Pancreas (tissue), 10 donors: ENCODE data around the gene ACSS1. TPM values are rescaled to one million over a fixed set of nuclear protein-coding genes. Genes with fewer than 3 reads are reported as not detected.
A peak's percentile ranks its signal among the peaks of the same experiment; 100 is the strongest.

Source experiments
- ATAC-seq, 4 donors: fragments of 200-7000 bp; cut with Tn5 transposase; one replicate each; pipeline versions ENCODE4 v1.8.0 to v1.9.1; 2020; ENCODE audit warnings: mild to moderate bottlenecking in 4 of 4, moderate library complexity in 4 of 4
- DNase-seq, 6 donors: peaks; one replicate each; pipeline ENCODE4 v3.0.0-alpha.2; 2020
- FAIRE-seq: peaks from 2 replicates; lab custom pipeline; 2012; peaks lifted over from hg19 to GRCh38; lab: Jason Lieb, UNC
- H3K27ac ChIP-seq, 4 donors: fragments of 200-600 bp; sonication (generic); 1 replicate in 3 of 4; 2 replicates in 1 of 4; pipeline versions ENCODE4 v1.5.0 to v1.8.0; 2020
- H3K27me3 ChIP-seq, 4 donors: fragments of 200-600 bp; one replicate each; pipeline ENCODE4 v1.8.0; 2021
- H3K36me3 ChIP-seq, 3 donors: fragments of 200-600 bp; sonication (generic) in 1 of 3; one replicate each; pipeline versions ENCODE4 v1.5.0 to v1.8.0; 2020 to 2021
- H3K4me1 ChIP-seq, 3 donors: fragments of 200-600 bp; one replicate each; pipeline ENCODE4 v1.8.0; 2021
- H3K4me3 ChIP-seq, 4 donors: fragments of 200-600 bp; sonication (generic) in 2 of 4; one replicate each; pipeline versions ENCODE4 v1.5.0 to v1.8.0; 2020 to 2021
- H3K9me3 ChIP-seq, 4 donors: fragments of 200-600 bp; one replicate each; pipeline ENCODE4 v1.8.0; 2021
- CTCF ChIP-seq, 4 donors: fragments of 200-600 bp; sonication (generic) in 3 of 4; IDR thresholded peaks; one replicate each; pipeline versions ENCODE4 v1.5.0 to v1.8.0; 2021; ENCODE audit warnings: antibody characterized with exemption in 4 of 4
- WGBS, 2 donors: extraction: QIAGEN DNeasy Blood & Tissue Kit; methylation state at CpG; one replicate each; pipeline ENCODE4 v1.1.7; 2013; 5-methylcytosine and 5-hydroxymethylcytosine counted together
- intact Hi-C, 3 donors: fragments of 100-400 bp; cut with DNase I; formaldehyde crosslinking; loops; one replicate each; pipeline versions ENCODE4 v1.11.1 to v1.14.2; 2022
- polyA plus RNA-seq, 2 donors: library from polyadenylated mRNA; stranded (reverse); fragments of 200-250 nt; gene quantifications; one replicate each; pipeline ENCODE4 v1.2.3, GENCODE V29; 2013
- total RNA-seq, 6 donors: library from RNA; stranded (reverse); fragmentation: NEBNext Ultra II Directional in 4 of 6; extraction: Animal tissue kit (Norgen Biotek cat#: 25700) in 4 of 6; gene quantifications; one replicate each; pipeline versions ENCODE4 v1.2.1 to v1.2.4, GENCODE V29; 2021 to 2023
- donor health status: healthy with polysubstance abuse.
- donor health status: DM: no; HTN: no; CAD: no; lungs with moderate emphysema.
- donor health status: DM: no; HTN: no; CAD: no.
- donor health status: control.
- donor health status: control.
- donor health status: Bipolar disorder and iron deficiency.
- donor health status: DM: yes; HTN: yes; CAD: no.
- donor health status: DM: no; HTN: no; CAD: no.
- donor health status: DM: no; HTN: no; CAD: no.
- donor health status: DM: yes; HTN: yes; CAD: no.

The ACSS1 gene
- total and polyA plus RNA-seq, 8 donors = 30.4 to 47.2 (median 36.0) TPM

GRCh38 chr20:25090492-25091429 lies 32.8 kb upstream of the ACSS1 start:
- no peak overlapping the region for H3K4me3 ChIP-seq
- H3K27ac ChIP-seq = no peak overlapping the region
- intact Hi-C loops = no loop called here
- 55 to 61% methylated on average over 14 of the region's 14 CpGs for WGBS, 2 donors
- no peaks in the 10 kb centered on the region for H3K36me3 ChIP-seq
- peaks cover 0 to 1% (median 0%) of the 10 kb centered on the region in 4 donors for H3K27me3 ChIP-seq
- ATAC-seq (peak in 3 of 4 donors; percentile 20 to 41 (median 35)), FAIRE-seq (no peak), DNase-seq (no peak)
- no peaks in the 10 kb centered on the region for H3K4me1 ChIP-seq
- TF ChIP-seq CTCF (IDR thresholded peaks at IDR 0.05) = no peak
- no peaks in the 10 kb centered on the region for H3K9me3 ChIP-seq

GRCh38 chr20:25089662-25090061 lies 31.7 kb upstream of the ACSS1 start:
- Histone ChIP-seq H3K27me3 (peaks cover 0 to 4% (median 0%) of the 10 kb centered on the region in 4 donors), H3K9me3 (no peaks in the 10 kb centered on the region), H3K27ac (no peak overlapping the region), H3K4me3 (no peak overlapping the region), H3K4me1 (peaks cover 0 to 3% (median under 1%) of the 10 kb centered on the region in 3 donors), H3K36me3 (no peaks in the 10 kb centered on the region)
- no peak for ATAC-seq
- TF ChIP-seq CTCF (IDR thresholded peaks at IDR 0.05) = no peak
- no peak for DNase-seq
- no peak for FAIRE-seq
- WGBS, 2 donors = 90 to 93% methylated on average over 12 of the region's 12 CpGs
- intact Hi-C loops = loop anchor here in 1 of 3 donors (10.0 kb wide), 1 partner anchor 85 kb away; no protein-coding TSS in a partner anchor

DNA sequence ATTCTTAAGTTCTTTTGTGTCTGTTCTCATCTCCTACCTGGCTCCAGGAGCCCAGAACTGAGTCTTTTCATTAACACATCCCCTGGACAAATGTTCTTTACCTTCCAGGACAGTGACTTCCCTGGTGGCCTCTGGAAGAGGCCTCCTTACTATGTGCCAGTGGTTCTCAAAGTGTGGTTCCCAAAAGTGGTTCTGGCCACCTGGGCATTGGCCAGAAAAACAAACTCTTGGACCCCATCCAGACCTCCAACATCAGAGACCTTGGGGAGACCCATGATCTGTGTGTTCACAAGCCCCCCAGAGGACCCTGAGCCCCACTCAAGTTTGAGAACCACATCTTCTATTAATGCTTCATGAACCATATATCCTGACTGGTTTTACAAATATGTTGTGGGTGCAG lies 31.2 kb upstream of the ACSS1 start:
- no peak for DNase-seq
- ATAC-seq = no peak
- no peak overlapping the region for H3K27ac ChIP-seq
- H3K9me3 ChIP-seq = no peaks in the 10 kb centered on the region
- no peak overlapping the region for H3K4me3 ChIP-seq
- peaks cover 0 to 4% (median 0%) of the 10 kb centered on the region in 4 donors for H3K27me3 ChIP-seq
- TF ChIP-seq CTCF (IDR thresholded peaks at IDR 0.05) = no peak
- intact Hi-C loops = loop anchor here in 1 of 3 donors (10.0 kb wide), 1 partner anchor 86 kb away; no protein-coding TSS in a partner anchor
- no peaks in the 10 kb centered on the region for H3K36me3 ChIP-seq
- H3K4me1 ChIP-seq = peaks cover 2 to 9% (median 6%) of the 10 kb centered on the region in 3 donors
- no peak for FAIRE-seq

DNA sequence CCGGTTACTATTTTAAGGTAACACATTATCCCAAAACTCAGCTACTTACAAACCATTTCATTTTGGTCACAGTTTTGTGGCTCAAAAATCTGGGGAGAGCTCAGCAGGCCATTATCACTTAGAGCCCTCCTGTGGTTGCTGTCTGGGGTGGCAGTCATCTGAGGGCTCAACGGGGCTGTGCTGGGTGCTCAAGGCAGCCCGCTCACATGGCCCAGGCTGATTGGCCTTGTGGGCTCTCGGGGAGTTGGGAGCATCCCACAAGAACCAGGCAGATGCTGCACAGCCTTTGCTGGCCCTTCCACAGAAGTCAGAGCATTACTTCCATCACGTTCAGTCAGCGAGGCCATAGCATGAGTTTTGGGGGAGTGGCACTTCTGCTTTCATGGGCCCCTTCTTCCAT lies 30.3 kb upstream of the ACSS1 start:
- TF ChIP-seq CTCF (IDR thresholded peaks at IDR 0.05) = no peak
- intact Hi-C loops = loop anchor here in 1 of 3 donors (10.0 kb wide), 1 partner anchor 87 kb away; no protein-coding TSS in a partner anchor

More for the DNA sequence above, 30.3 kb upstream of the ACSS1 start:
- peaks cover 9 to 12% (median 9%) of the 10 kb centered on the region in 3 donors for H3K4me1 ChIP-seq
- FAIRE-seq (no peak), DNase-seq (no peak), ATAC-seq (no peak)
- no peak overlapping the region for H3K27ac ChIP-seq
- no peaks in the 10 kb centered on the region for H3K9me3 ChIP-seq
- no peak overlapping the region for H3K4me3 ChIP-seq
- 74 to 75% methylated on average over 6 of the region's 6 CpGs for WGBS, 2 donors
- H3K27me3 ChIP-seq = peaks cover 0 to 9% (median under 1%) of the 10 kb centered on the region in 4 donors
- H3K36me3 ChIP-seq = no peaks in the 10 kb centered on the region
